GM12872 (cell line): ENCODE results near the gene LRRK1.

Experiments used
- CTCF ChIP-seq: IDR thresholded peaks from 3 replicates; pipeline ENCODE4 v1.5.1; 2011; ENCODE audit warnings: low read depth, mild to moderate bottlenecking, low read length, moderate library complexity; ENCODE audit not compliant: insufficient read depth

LRRK1 gene

GRCh38 chr15:100878648-100879047 lies 40.5 kb upstream of the LRRK1 start:
- no peak for TF ChIP-seq CTCF

GRCh38 chr15:100879061-100879463 lies 40.1 kb upstream of the LRRK1 start:
- TF ChIP-seq CTCF = no peak

- TF ChIP-seq CTCF = no peak
These were observed 39.6 kb upstream of the LRRK1 start, which contains the start of gene ALDH1A3 for GRCh38 chr15:100879464-100880138. Gene ALDH1A3 (plus strand): TSS chr15:100879831. CDS start chr15:100879908, 77 bp downstream.

- no peak for TF ChIP-seq CTCF
These were observed 38.8 kb upstream of the LRRK1 start for GRCh38 chr15:100880139-100880896.

- TF ChIP-seq CTCF = no peak
These were observed 38.3 kb upstream of the LRRK1 start for GRCh38 chr15:100880897-100881242.

GRCh38 chr15:100881573-100882336 lies 37.4 kb upstream of the LRRK1 start:
- TF ChIP-seq CTCF = no peak

- no peak for TF ChIP-seq CTCF
These were observed 34.0 kb upstream of the LRRK1 start for GRCh38 chr15:100885116-100885515.
